RWPE1 (cell line): ENCODE results near the gene ZNRD2.

ENCODE experiments used
- CTCF ChIA-PET: fragments of 350-600 bp; sonication (Branson Sonifier 250); formaldehyde crosslinking; extraction: SDS; loops from one replicate; lab custom pipeline; 2021; lab: Yijun Ruan, JAX
- POLR2A ChIA-PET: fragments of 400-600 bp; formaldehyde crosslinking; extraction: SDS; loops from one replicate; lab custom pipeline; 2020; ENCODE audit warnings: antibody characterized with exemption; ENCODE audit not compliant: low non-redundant PET; lab: Yijun Ruan, JAX
- DNase-seq: peaks from one replicate; pipeline ENCODE4 v3.0.0; 2012; ENCODE audit warnings: low spot score
- H3K27ac ChIP-seq: fragments of 450-650 bp; 2 replicates; pipeline ENCODE4 v1.5.1; 2017
- TF ChIP-seq, protein P1 (sequence below): fragments of 450-650 bp; conservative IDR thresholded peaks from 2 replicates; pipeline ENCODE4 v1.5.1; 2017; ENCODE audit warnings: low read depth, mild to moderate bottlenecking

Gene ZNRD2

DNA sequence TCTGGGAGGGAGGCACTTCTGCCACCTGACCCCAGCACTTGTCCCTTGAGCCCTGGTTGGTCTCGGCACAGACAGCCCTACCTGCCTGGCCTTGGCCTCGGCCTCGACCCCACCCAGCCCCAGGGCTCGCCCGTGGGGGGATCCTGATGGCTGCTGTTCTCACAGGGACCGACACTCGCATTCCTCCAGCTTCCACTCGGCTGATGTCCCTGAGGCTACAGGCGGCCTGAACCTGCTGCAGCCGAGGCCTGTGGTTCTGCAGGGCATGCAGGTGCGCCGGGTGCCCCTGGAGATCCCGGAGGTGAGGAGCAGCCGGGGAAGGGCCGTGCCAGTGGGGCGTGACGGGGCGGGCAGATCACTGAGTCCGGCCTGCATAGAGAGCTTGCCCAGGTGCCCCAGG is 50.4 kb downstream of the ZNRD2 start:
- POLR2A ChIA-PET: no interaction called here
- DNase-seq: no peak
- H3K27ac ChIP-seq: no peak overlapping the region
- TF ChIP-seq, protein P1, sequence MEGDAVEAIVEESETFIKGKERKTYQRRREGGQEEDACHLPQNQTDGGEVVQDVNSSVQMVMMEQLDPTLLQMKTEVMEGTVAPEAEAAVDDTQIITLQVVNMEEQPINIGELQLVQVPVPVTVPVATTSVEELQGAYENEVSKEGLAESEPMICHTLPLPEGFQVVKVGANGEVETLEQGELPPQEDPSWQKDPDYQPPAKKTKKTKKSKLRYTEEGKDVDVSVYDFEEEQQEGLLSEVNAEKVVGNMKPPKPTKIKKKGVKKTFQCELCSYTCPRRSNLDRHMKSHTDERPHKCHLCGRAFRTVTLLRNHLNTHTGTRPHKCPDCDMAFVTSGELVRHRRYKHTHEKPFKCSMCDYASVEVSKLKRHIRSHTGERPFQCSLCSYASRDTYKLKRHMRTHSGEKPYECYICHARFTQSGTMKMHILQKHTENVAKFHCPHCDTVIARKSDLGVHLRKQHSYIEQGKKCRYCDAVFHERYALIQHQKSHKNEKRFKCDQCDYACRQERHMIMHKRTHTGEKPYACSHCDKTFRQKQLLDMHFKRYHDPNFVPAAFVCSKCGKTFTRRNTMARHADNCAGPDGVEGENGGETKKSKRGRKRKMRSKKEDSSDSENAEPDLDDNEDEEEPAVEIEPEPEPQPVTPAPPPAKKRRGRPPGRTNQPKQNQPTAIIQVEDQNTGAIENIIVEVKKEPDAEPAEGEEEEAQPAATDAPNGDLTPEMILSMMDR: no peak
- CTCF ChIA-PET: no interaction called here

DNA sequence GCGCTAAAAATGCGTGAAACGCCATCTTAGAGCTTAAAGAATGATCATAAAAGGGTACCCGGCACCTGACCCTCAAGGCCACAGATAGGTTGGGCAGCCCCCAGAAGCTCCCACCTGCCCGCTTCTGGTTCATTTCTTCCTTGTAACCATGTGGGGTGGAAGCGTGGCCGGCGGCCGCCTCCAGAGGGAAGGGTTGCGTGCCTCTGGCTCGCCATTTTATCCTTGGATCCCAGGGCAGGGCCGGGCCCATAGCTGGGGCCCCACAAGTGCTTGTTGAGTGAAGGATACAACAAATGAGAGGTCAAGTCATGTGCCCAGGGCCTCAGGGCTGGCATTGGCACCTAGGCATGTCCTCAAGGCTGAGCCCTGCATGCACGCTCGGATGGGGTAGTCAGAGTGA is 51.2 kb downstream of the ZNRD2 start:
- no peak for DNase-seq
- CTCF ChIA-PET: no interaction called here
- POLR2A ChIA-PET: no interaction called here
- TF ChIP-seq, protein P1: no peak
- peak overlapping the region; percentile 0; the same call in 1 of the 2 replicates for H3K27ac ChIP-seq
